ENCODE results near the gene PRRX1.
A peak's percentile ranks its signal among the peaks of the same experiment; 100 is the strongest.

PRRX1 gene

GRCh38 chr1:170669586-170670530, 5.9 kb downstream of the PRRX1 start:
- no peak for DNase-seq
- TF ChIP-seq GATA1 (IDR thresholded peaks at IDR 0.05; ENCODE audit: low read depth, low read length): no peak
- TF ChIP-seq POLR2A (IDR thresholded peaks at IDR 0.05; ENCODE audit: low read length): no peak

GRCh38 chr1:170670802-170671628, 7.1 kb downstream of the PRRX1 start:
- peak; percentile 23 to 47 for DNase-seq
- no peak for TF ChIP-seq POLR2A (IDR thresholded peaks at IDR 0.05; ENCODE audit: low read length)
- TF ChIP-seq GATA1 (IDR thresholded peaks at IDR 0.05; ENCODE audit: low read depth, low read length): no peak

GRCh38 chr1:170671629-170671963, 7.7 kb downstream of the PRRX1 start:
- no peak for DNase-seq
- TF ChIP-seq POLR2A (IDR thresholded peaks at IDR 0.05; ENCODE audit: low read length) (no peak), GATA1 (IDR thresholded peaks at IDR 0.05; ENCODE audit: low read depth, low read length) (no peak)

- DNase-seq: no peak
- TF ChIP-seq POLR2A (IDR thresholded peaks at IDR 0.05; ENCODE audit: low read length): no peak
- no peak for TF ChIP-seq GATA1 (IDR thresholded peaks at IDR 0.05; ENCODE audit: low read depth, low read length)
Observed at GRCh38 chr1:170672316-170672715, 8.4 kb downstream of the PRRX1 start.

- no peak for DNase-seq
Observed at GRCh38 chr1:170674239-170674638, 10.3 kb downstream of the PRRX1 start.

GRCh38 chr1:170674986-170675385, 11.1 kb downstream of the PRRX1 start:
- TF ChIP-seq GATA1 (IDR thresholded peaks at IDR 0.05; ENCODE audit: low read depth, low read length): no peak
- TF ChIP-seq POLR2A (IDR thresholded peaks at IDR 0.05; ENCODE audit: low read length): no peak
- DNase-seq: no peak

More at GRCh38 chr1:170674239-170674638, 10.3 kb downstream of the PRRX1 start:
- TF ChIP-seq GATA1 (IDR thresholded peaks at IDR 0.05; ENCODE audit: low read depth, low read length) (no peak), POLR2A (IDR thresholded peaks at IDR 0.05; ENCODE audit: low read length) (no peak)

- no peak for TF ChIP-seq POLR2A (IDR thresholded peaks at IDR 0.05; ENCODE audit: low read length)
- no peak for TF ChIP-seq GATA1 (IDR thresholded peaks at IDR 0.05; ENCODE audit: low read depth, low read length)
Observed at GRCh38 chr1:170675865-170676264, 11.9 kb downstream of the PRRX1 start.

GRCh38 chr1:170676628-170677027, 12.7 kb downstream of the PRRX1 start:
- TF ChIP-seq GATA1 (IDR thresholded peaks at IDR 0.05; ENCODE audit: low read depth, low read length) (no peak), POLR2A (IDR thresholded peaks at IDR 0.05; ENCODE audit: low read length) (no peak)
- no peak for DNase-seq

More at GRCh38 chr1:170675865-170676264, 11.9 kb downstream of the PRRX1 start:
- no peak for DNase-seq

- DNase-seq: no peak
- TF ChIP-seq POLR2A (IDR thresholded peaks at IDR 0.05; ENCODE audit: low read length) (no peak), GATA1 (IDR thresholded peaks at IDR 0.05; ENCODE audit: low read depth, low read length) (no peak)
Observed at GRCh38 chr1:170678027-170678600, 14.2 kb downstream of the PRRX1 start.

- TF ChIP-seq GATA1 (IDR thresholded peaks at IDR 0.05; ENCODE audit: low read depth, low read length) (no peak), POLR2A (IDR thresholded peaks at IDR 0.05; ENCODE audit: low read length) (no peak)
- DNase-seq: no peak
Observed at GRCh38 chr1:170680428-170680827, 16.5 kb downstream of the PRRX1 start.

- TF ChIP-seq POLR2A (IDR thresholded peaks at IDR 0.05; ENCODE audit: low read length): no peak
- no peak for TF ChIP-seq GATA1 (IDR thresholded peaks at IDR 0.05; ENCODE audit: low read depth, low read length)
- DNase-seq: no peak
Observed at GRCh38 chr1:170682169-170682568, 18.2 kb downstream of the PRRX1 start.

GRCh38 chr1:170682809-170683208, 18.9 kb downstream of the PRRX1 start:
- no peak for DNase-seq
- TF ChIP-seq GATA1 (IDR thresholded peaks at IDR 0.05; ENCODE audit: low read depth, low read length) (no peak), POLR2A (IDR thresholded peaks at IDR 0.05; ENCODE audit: low read length) (no peak)

- TF ChIP-seq POLR2A (IDR thresholded peaks at IDR 0.05; ENCODE audit: low read length): no peak
- no peak for TF ChIP-seq GATA1 (IDR thresholded peaks at IDR 0.05; ENCODE audit: low read depth, low read length)
- no peak for DNase-seq
Observed at GRCh38 chr1:170685166-170685565, 21.2 kb downstream of the PRRX1 start.

- TF ChIP-seq POLR2A (IDR thresholded peaks at IDR 0.05; ENCODE audit: low read length) (no peak), GATA1 (IDR thresholded peaks at IDR 0.05; ENCODE audit: low read depth, low read length) (no peak)
- DNase-seq: no peak
Observed at GRCh38 chr1:170686291-170686690, 22.4 kb downstream of the PRRX1 start.

Data from erythroblast (primary cell).